Right atrium auricular region (tissue), 2 donors: Measurements from ENCODE around the gene FAM107B. TPM values are rescaled to one million over a fixed set of nuclear protein-coding genes. Genes with fewer than 3 reads are reported as not detected.
A peak's percentile ranks its signal among the peaks of the same experiment; 100 is the strongest.

Experiments
- DNase-seq: peaks from one replicate; pipeline ENCODE4 v3.0.0-alpha.2; 2019; ENCODE audit warnings: low spot score
- H3K27ac ChIP-seq, 2 donors: fragments of 200-600 bp; sonication (generic); 1 replicate in 1 of 2; 2 replicates in 1 of 2; pipeline ENCODE4 v1.5.1; 2016 to 2019
- H3K27me3 ChIP-seq, 2 donors: fragments of 200-600 bp; sonication (generic); one replicate each; pipeline versions ENCODE4 v1.5.1 to v1.6.0; 2017 to 2019
- H3K36me3 ChIP-seq: fragments of 200-600 bp; sonication (generic); one replicate; pipeline ENCODE4 v1.5.1; 2016
- H3K4me1 ChIP-seq, 2 donors: fragments of 200-600 bp; sonication (generic); one replicate each; pipeline versions ENCODE4 v1.5.1 to v1.6.0; 2017 to 2019
- H3K4me3 ChIP-seq, 2 donors: fragments of 200-600 bp; sonication (generic); 1 replicate in 1 of 2; 2 replicates in 1 of 2; pipeline ENCODE4 v1.5.1; 2017 to 2019; ENCODE audit warnings: mild to moderate bottlenecking in 1 of 2, moderate library complexity in 1 of 2
- H3K9me3 ChIP-seq, 2 donors: fragments of 200-600 bp; sonication (generic); one replicate each; pipeline ENCODE4 v1.5.1; 2019
- CTCF ChIP-seq, 2 donors: fragments of 200-600 bp; sonication (generic); IDR thresholded peaks; one replicate each; pipeline ENCODE4 v1.5.1; 2019; ENCODE audit warnings: antibody characterized with exemption in 2 of 2
- total RNA-seq, 2 donors: library from RNA; depleted of rRNA; stranded (reverse); fragments of >200 nt; gene quantifications; one replicate each; pipeline ENCODE4 v1.1.0, GENCODE V29; 2016

The FAM107B gene
- total RNA-seq, 2 donors from 2014 or later = 10.6 to 14.1 TPM

- no peaks in the 10 kb centered on the region for H3K36me3 ChIP-seq
These were observed 116.2 kb downstream of the FAM107B start for GRCh38 chr10:14658331-14659127.

GRCh38 chr10:14656052-14656730, 118.5 kb downstream of the FAM107B start:
- Histone ChIP-seq H3K4me3 (no peak overlapping the region), H3K36me3 (no peaks in the 10 kb centered on the region), H3K27ac (no peak overlapping the region), H3K27me3 (no peaks in the 10 kb centered on the region), H3K4me1 (peaks cover 0 to 16% of the 10 kb centered on the region in 2 donors), H3K9me3 (no peaks in the 10 kb centered on the region)
- no peak for TF ChIP-seq CTCF (IDR thresholded peaks at IDR 0.05)
- no peak for DNase-seq

More at GRCh38 chr10:14658331-14659127, 116.2 kb downstream of the FAM107B start:
- Histone ChIP-seq H3K27me3 (no peaks in the 10 kb centered on the region), H3K4me1 (peaks cover 0 to 8% of the 10 kb centered on the region in 2 donors), H3K9me3 (peaks cover 0 to 6% of the 10 kb centered on the region in 2 donors), H3K27ac (no peak overlapping the region), H3K4me3 (no peak overlapping the region)
- DNase-seq = no peak
- no peak for TF ChIP-seq CTCF (IDR thresholded peaks at IDR 0.05)

GRCh38 chr10:14654821-14655382, 119.8 kb downstream of the FAM107B start:
- H3K27ac ChIP-seq = no peak overlapping the region
- no peak for DNase-seq
- H3K9me3 ChIP-seq = no peaks in the 10 kb centered on the region
- H3K27me3 ChIP-seq = no peaks in the 10 kb centered on the region
- H3K4me3 ChIP-seq = no peak overlapping the region
- peaks cover 0 to 16% of the 10 kb centered on the region in 2 donors for H3K4me1 ChIP-seq
- H3K36me3 ChIP-seq = no peaks in the 10 kb centered on the region
- TF ChIP-seq CTCF (IDR thresholded peaks at IDR 0.05) = no peak

GRCh38 chr10:14653271-14654161, 121.2 kb downstream of the FAM107B start:
- DNase-seq = no peak
- peaks cover 0 to 19% of the 10 kb centered on the region in 2 donors for H3K4me1 ChIP-seq
- no peak overlapping the region for H3K4me3 ChIP-seq
- no peaks in the 10 kb centered on the region for H3K9me3 ChIP-seq
- peak overlapping the region in 1 of 2 donors; percentile 61 for H3K27ac ChIP-seq
- H3K36me3 ChIP-seq = no peaks in the 10 kb centered on the region
- TF ChIP-seq CTCF (IDR thresholded peaks at IDR 0.05) = no peak
- H3K27me3 ChIP-seq = no peaks in the 10 kb centered on the region

- TF ChIP-seq CTCF (IDR thresholded peaks at IDR 0.05) = no peak
- no peak for DNase-seq
- no peak overlapping the region for H3K4me3 ChIP-seq
- no peaks in the 10 kb centered on the region for H3K27me3 ChIP-seq
- H3K36me3 ChIP-seq = no peaks in the 10 kb centered on the region
- no peaks in the 10 kb centered on the region for H3K9me3 ChIP-seq
- peak overlapping the region in 1 of 2 donors; percentile 61 for H3K27ac ChIP-seq
- H3K4me1 ChIP-seq = peaks cover 0 to 25% of the 10 kb centered on the region in 2 donors
These were observed 121.9 kb downstream of the FAM107B start for GRCh38 chr10:14652816-14653215.
